Mammary epithelial cell (primary cell): ENCODE measurements around the gene UNK.

ENCODE experiments used
- CTCF ChIP-seq, 2 donors: IDR thresholded peaks in 1 of 2; conservative IDR thresholded peaks in 1 of 2; 2 replicates each; pipeline ENCODE4 v1.5.1; 2011 to 2012; ENCODE audit warnings: inconsistent platforms in 2 of 2, low read length in 2 of 2, mild to moderate bottlenecking in 2 of 2, control low read depth in 1 of 2, low read depth in 1 of 2; ENCODE audit not compliant: insufficient read depth in 1 of 2; ENCODE audit errors: extremely low read depth in 1 of 2
- EZH2 ChIP-seq: IDR thresholded peaks from 2 replicates; pipeline ENCODE4 v1.6.1; 2012; ENCODE audit warnings: low read length, inconsistent platforms, borderline replicate concordance

DNA sequence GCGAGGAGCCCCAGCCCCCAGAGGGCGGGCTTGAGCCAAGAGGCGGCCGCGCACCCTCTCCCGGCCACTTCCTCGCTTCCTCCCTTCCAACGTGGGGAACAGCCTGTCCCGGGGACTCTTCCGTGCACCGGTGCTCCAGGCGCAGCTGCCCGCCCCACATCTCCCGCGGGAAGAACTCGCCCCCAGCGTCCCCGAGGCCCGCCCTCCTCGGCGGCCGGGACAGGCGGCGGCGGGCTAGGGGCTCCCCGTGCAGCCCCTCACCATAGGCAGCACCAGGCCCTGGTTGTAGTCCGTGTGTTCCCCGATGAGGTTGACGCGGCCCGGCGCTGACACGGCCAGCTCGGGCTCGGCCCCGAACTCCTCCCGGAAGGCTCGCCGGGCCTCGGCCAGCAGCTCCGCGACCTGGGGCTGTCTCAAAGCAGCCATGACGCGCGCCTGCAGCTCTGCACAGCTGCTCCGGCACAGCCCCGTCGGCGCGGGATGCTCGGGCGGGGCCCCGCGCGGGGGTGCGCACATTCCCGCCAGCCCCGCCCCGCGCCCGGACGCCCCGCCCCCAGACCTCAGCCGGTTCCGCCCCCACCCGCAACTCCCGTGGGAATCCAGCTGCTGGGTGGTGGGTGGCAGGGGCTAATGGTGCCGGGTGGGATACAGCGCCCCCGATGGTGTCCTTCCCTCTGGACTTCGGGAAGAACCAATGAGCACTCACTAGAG, 19.7 kb upstream of the UNK start, which contains the start of gene GALK1:
- TF ChIP-seq CTCF (conservative IDR thresholded peaks at IDR 0.05 in 1 of 2, IDR thresholded peaks at IDR 0.05 in 1 of 2; ENCODE audit: extremely low read depth in 1 of 2, insufficient read depth in 1 of 2, low read depth in 1 of 2, low read length in 2 of 2) = peak; percentile 6 to 74
- TF ChIP-seq EZH2 = no peak
